Measurements from ENCODE around the gene LIMA1.

LIMA1 gene

GRCh38 chr12:50271724-50272247 lies 11.5 kb downstream of the LIMA1 start:
- TF ChIP-seq GATA1 (IDR thresholded peaks at IDR 0.05; ENCODE audit: low read depth, low read length) = no peak
- TF ChIP-seq POLR2A (IDR thresholded peaks at IDR 0.05; ENCODE audit: low read length) = no peak
- DNase-seq = peak in 1 of 2 experiments; percentile 36

GRCh38 chr12:50268482-50268881 lies 14.8 kb downstream of the LIMA1 start:
- TF ChIP-seq GATA1 (IDR thresholded peaks at IDR 0.05; ENCODE audit: low read depth, low read length) = no peak
- TF ChIP-seq POLR2A (IDR thresholded peaks at IDR 0.05; ENCODE audit: low read length) = no peak
- no peak for DNase-seq

- TF ChIP-seq POLR2A (IDR thresholded peaks at IDR 0.05; ENCODE audit: low read length) = no peak
- TF ChIP-seq GATA1 (IDR thresholded peaks at IDR 0.05; ENCODE audit: low read depth, low read length) = no peak
- no peak for DNase-seq
Observed at GRCh38 chr12:50265770-50266524, 17.4 kb downstream of the LIMA1 start.

GRCh38 chr12:50263832-50264231 lies 19.5 kb downstream of the LIMA1 start:
- no peak for TF ChIP-seq POLR2A (IDR thresholded peaks at IDR 0.05; ENCODE audit: low read length)
- no peak for TF ChIP-seq GATA1 (IDR thresholded peaks at IDR 0.05; ENCODE audit: low read depth, low read length)
- no peak for DNase-seq

GRCh38 chr12:50261654-50262053 lies 21.7 kb downstream of the LIMA1 start:
- no peak for TF ChIP-seq POLR2A (IDR thresholded peaks at IDR 0.05; ENCODE audit: low read length)
- TF ChIP-seq GATA1 (IDR thresholded peaks at IDR 0.05; ENCODE audit: low read depth, low read length) = no peak
- no peak for DNase-seq

- no peak for TF ChIP-seq GATA1 (IDR thresholded peaks at IDR 0.05; ENCODE audit: low read depth, low read length)
- no peak for TF ChIP-seq POLR2A (IDR thresholded peaks at IDR 0.05; ENCODE audit: low read length)
Observed at GRCh38 chr12:50258167-50258551, 25.2 kb downstream of the LIMA1 start.

GRCh38 chr12:50257236-50258166 lies 25.8 kb downstream of the LIMA1 start:
- TF ChIP-seq GATA1 (IDR thresholded peaks at IDR 0.05; ENCODE audit: low read depth, low read length) (no peak), POLR2A (IDR thresholded peaks at IDR 0.05; ENCODE audit: low read length) (no peak)
- no peak for DNase-seq

More at GRCh38 chr12:50258167-50258551, 25.2 kb downstream of the LIMA1 start:
- DNase-seq = no peak

GRCh38 chr12:50256761-50257160 lies 26.6 kb downstream of the LIMA1 start:
- DNase-seq = no peak
- TF ChIP-seq GATA1 (IDR thresholded peaks at IDR 0.05; ENCODE audit: low read depth, low read length) (no peak), POLR2A (IDR thresholded peaks at IDR 0.05; ENCODE audit: low read length) (no peak)

GRCh38 chr12:50252977-50253602 lies 30.2 kb downstream of the LIMA1 start:
- no peak for DNase-seq
- TF ChIP-seq GATA1 (IDR thresholded peaks at IDR 0.05; ENCODE audit: low read depth, low read length) (no peak), POLR2A (IDR thresholded peaks at IDR 0.05; ENCODE audit: low read length) (no peak)

GRCh38 chr12:50251619-50252252 lies 31.6 kb downstream of the LIMA1 start:
- no peak for DNase-seq
- no peak for TF ChIP-seq GATA1 (IDR thresholded peaks at IDR 0.05; ENCODE audit: low read depth, low read length)
- TF ChIP-seq POLR2A (IDR thresholded peaks at IDR 0.05; ENCODE audit: low read length) = no peak

- no peak for TF ChIP-seq GATA1 (IDR thresholded peaks at IDR 0.05; ENCODE audit: low read depth, low read length)
- no peak for TF ChIP-seq POLR2A (IDR thresholded peaks at IDR 0.05; ENCODE audit: low read length)
- peak in 1 of 2 experiments; percentile 21 for DNase-seq
Observed at GRCh38 chr12:50249464-50250182, 33.7 kb downstream of the LIMA1 start.

GRCh38 chr12:50248883-50249282 lies 34.4 kb downstream of the LIMA1 start:
- no peak for TF ChIP-seq GATA1 (IDR thresholded peaks at IDR 0.05; ENCODE audit: low read depth, low read length)
- no peak for TF ChIP-seq POLR2A (IDR thresholded peaks at IDR 0.05; ENCODE audit: low read length)
- no peak for DNase-seq

- no peak for TF ChIP-seq POLR2A (IDR thresholded peaks at IDR 0.05; ENCODE audit: low read length)
- no peak for TF ChIP-seq GATA1 (IDR thresholded peaks at IDR 0.05; ENCODE audit: low read depth, low read length)
- no peak for DNase-seq
Observed at GRCh38 chr12:50248411-50248810, 34.9 kb downstream of the LIMA1 start.

- peak in 1 of 2 experiments; percentile 12 for DNase-seq
Observed at GRCh38 chr12:50247665-50248064, 35.7 kb downstream of the LIMA1 start.

Data from erythroblast (primary cell).